ENCODE data around the gene KCTD16. TPM values are rescaled to one million over a fixed set of nuclear protein-coding genes. Genes with fewer than 3 reads are reported as not detected.
A peak's percentile ranks its signal among the peaks of the same experiment; 100 is the strongest.

Gene KCTD16
- total RNA-seq, 2 donors from 2014 or later = 3.4 to 4.3 TPM

DNA sequence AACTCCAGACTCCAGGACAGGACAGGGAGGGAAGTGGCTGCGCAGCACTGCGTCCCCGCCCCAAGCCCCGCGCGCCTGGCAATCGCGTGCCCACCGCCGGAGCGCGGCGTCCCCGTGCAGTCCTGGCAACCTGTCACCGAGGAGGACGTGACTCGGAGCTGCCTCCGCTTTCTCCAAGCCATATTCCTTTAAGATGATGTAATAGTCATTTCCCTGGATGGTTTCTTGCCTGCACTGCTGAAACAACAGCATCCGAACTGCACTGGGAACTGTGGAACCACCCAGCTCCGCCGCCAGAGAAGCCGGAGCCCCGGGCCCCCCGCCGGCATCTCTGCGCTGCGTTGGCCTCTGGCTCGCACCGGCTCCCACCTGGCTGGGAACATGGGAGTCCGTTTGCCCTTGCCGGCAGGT, 34.5 kb downstream of the KCTD16 start:
- H3K27ac ChIP-seq = peak overlapping the region; percentile 48 to 78 (median 52)
- DNase-seq = peak; percentile 46 to 64 (median 60)

DNA sequence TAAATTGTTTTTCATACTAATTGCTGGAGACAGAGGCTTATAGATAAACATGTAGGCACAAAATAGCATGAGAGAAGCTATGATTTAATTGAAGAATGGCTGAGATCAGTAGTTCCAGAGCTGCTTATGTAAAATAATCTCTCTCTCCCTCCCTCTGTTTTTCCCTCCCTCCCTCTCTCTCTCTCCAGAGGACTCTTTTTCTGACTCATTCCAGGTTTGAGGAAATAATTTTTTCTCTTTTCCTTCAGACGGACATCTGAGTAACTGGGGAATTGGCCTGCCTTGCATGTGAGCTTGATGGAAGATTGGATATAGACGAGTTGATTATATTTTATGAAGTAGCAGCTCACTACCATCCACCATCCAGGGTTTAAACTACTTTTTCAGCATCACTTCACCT, 35.5 kb downstream of the KCTD16 start:
- TF ChIP-seq POLR2A (IDR thresholded peaks at IDR 0.05) = no peak
- TF ChIP-seq, protein P1, sequence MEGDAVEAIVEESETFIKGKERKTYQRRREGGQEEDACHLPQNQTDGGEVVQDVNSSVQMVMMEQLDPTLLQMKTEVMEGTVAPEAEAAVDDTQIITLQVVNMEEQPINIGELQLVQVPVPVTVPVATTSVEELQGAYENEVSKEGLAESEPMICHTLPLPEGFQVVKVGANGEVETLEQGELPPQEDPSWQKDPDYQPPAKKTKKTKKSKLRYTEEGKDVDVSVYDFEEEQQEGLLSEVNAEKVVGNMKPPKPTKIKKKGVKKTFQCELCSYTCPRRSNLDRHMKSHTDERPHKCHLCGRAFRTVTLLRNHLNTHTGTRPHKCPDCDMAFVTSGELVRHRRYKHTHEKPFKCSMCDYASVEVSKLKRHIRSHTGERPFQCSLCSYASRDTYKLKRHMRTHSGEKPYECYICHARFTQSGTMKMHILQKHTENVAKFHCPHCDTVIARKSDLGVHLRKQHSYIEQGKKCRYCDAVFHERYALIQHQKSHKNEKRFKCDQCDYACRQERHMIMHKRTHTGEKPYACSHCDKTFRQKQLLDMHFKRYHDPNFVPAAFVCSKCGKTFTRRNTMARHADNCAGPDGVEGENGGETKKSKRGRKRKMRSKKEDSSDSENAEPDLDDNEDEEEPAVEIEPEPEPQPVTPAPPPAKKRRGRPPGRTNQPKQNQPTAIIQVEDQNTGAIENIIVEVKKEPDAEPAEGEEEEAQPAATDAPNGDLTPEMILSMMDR (IDR thresholded peaks at IDR 0.05) = no peak
- Histone ChIP-seq H3K27me3 (no peaks in the 10 kb centered on the region), H3K27ac (peak overlapping the region in 3 of 4 donors; percentile 29 to 78 (median 55)), H3K36me3 (replicated peaks in 1 of 2; ENCODE audit: insufficient read depth in 1 of 2, low read depth in 2 of 2) (no peaks in the 10 kb centered on the region), H3K4me1 (peaks cover 44% of the 10 kb centered on the region), H3K9me3 (no peaks in the 10 kb centered on the region), H3K4me3 (no peak overlapping the region)
- ATAC-seq (peak; percentile 12), DNase-seq (no peak)
- intact Hi-C loops (cut with DNase I) = no loop called here
- 15 to 18% methylated on average over 2 of the region's 2 CpGs for WGBS, 2 donors

More for the DNA sequence above, 34.5 kb downstream of the KCTD16 start:
- no peaks in the 10 kb centered on the region for H3K9me3 ChIP-seq
- intact Hi-C loops (cut with DNase I) = no loop called here
- no peaks in the 10 kb centered on the region for H3K27me3 ChIP-seq
- H3K4me1 ChIP-seq = peaks cover 40% of the 10 kb centered on the region
- ATAC-seq = peak; percentile 80
- 0 to 1% methylated on average over 28 to 31 of the region's 31 CpGs for WGBS, 2 donors
- peak overlapping the region; percentile 21 to 55 for H3K4me3 ChIP-seq
- no peaks in the 10 kb centered on the region for H3K36me3 ChIP-seq (replicated peaks in 1 of 2; ENCODE audit: insufficient read depth in 1 of 2, low read depth in 2 of 2)
- TF ChIP-seq POLR2A (IDR thresholded peaks at IDR 0.05) = peak; percentile 41 to 58 (median 45)
- TF ChIP-seq, protein P1 (IDR thresholded peaks at IDR 0.05) = peak in 2 of 7 experiments; percentile 9 to 13

DNA sequence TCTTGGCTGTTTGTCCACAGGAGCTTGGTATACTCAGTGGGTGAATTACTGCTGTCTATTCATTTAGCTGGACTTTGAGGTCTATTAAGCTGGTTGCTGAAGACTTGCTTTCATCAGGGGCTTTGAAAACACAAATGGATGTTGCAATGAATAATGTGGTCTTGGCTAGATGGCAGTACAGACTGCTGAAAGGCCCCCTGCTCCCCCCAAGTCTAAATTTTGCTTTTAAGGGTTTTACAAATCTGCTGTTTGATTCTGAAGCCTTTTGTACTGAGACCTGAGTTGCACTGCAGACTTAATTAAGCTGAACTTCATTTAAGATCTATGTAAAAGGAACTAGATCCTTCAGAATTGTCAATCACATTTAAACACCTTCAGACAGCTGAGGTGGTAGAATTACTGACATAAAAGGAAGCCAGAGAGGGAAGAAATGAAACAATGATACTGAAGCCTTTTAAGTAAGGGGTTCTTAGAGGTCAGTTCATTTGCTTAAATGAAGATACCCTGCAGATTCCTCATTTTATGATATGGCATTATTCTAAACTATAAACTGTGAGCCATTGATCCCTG, 37.3 kb downstream of the KCTD16 start:
- DNase-seq (no peak), ATAC-seq (no peak)
- TF ChIP-seq POLR2A (IDR thresholded peaks at IDR 0.05) = no peak
- TF ChIP-seq, protein P1 (IDR thresholded peaks at IDR 0.05) = peak in 3 of 7 experiments; percentile 12 to 40 (median 40)
- Histone ChIP-seq H3K36me3 (replicated peaks in 1 of 2; ENCODE audit: insufficient read depth in 1 of 2, low read depth in 2 of 2) (no peaks in the 10 kb centered on the region), H3K9me3 (no peaks in the 10 kb centered on the region), H3K27ac (peak overlapping the region; percentile 29 to 78 (median 52)), H3K4me1 (peaks cover 44% of the 10 kb centered on the region), H3K27me3 (no peaks in the 10 kb centered on the region), H3K4me3 (no peak overlapping the region)
- intact Hi-C loops (cut with DNase I) = no loop called here

DNA sequence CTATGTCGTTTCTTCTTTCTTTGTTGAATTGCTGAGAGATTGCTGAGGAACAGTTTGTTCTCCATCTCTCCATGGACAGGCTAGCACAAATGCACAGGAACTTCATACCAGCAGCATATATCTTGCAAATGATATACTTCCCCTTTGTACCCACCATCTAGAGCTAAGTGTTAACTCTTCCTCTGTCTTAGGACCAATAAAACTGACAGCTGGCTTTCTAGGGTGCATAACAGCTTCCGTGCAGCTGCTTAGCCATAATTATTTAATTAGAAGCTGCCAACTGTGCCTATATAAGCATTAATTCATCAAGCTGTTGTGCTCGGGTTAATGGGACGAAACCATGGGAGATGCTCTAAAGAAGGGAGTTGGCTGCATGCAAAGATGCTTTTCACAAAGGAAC, 38.7 kb downstream of the KCTD16 start:
- WGBS, 2 donors = 27 to 46% methylated on average over 4 of the region's 4 CpGs
- Histone ChIP-seq H3K9me3 (no peaks in the 10 kb centered on the region), H3K4me1 (peaks cover 38% of the 10 kb centered on the region), H3K27me3 (no peaks in the 10 kb centered on the region), H3K27ac (peak overlapping the region in 1 of 4 donors; percentile 20), H3K36me3 (replicated peaks in 1 of 2; ENCODE audit: insufficient read depth in 1 of 2, low read depth in 2 of 2) (no peaks in the 10 kb centered on the region), H3K4me3 (no peak overlapping the region)
- TF ChIP-seq POLR2A (IDR thresholded peaks at IDR 0.05) = no peak
- TF ChIP-seq, protein P1 (IDR thresholded peaks at IDR 0.05) = no peak
- intact Hi-C loops (cut with DNase I) = no loop called here
- DNase-seq = no peak
- no peak for ATAC-seq

DNA sequence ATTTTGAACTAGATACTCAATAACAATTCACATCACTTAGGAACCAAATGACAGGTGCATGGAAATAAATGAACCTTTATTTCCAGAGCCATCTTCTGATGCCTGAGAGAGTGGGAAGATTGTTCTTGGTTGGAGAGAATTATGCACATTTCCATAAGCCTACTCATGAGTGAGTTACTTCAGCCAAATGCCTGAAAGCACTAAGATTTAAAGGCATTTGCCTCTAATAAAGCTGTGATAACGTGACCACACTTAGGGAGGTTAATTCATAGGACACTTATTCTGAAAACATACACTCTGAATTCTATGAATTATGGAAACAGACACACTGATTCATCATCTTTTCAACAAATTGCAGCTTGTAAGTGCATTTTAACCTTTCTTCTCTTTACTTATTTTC, 40.0 kb downstream of the KCTD16 start:
- Histone ChIP-seq H3K27me3 (no peaks in the 10 kb centered on the region), H3K4me1 (peaks cover 28% of the 10 kb centered on the region), H3K9me3 (no peaks in the 10 kb centered on the region), H3K36me3 (replicated peaks in 1 of 2; ENCODE audit: insufficient read depth in 1 of 2, low read depth in 2 of 2) (no peaks in the 10 kb centered on the region), H3K27ac (no peak overlapping the region), H3K4me3 (no peak overlapping the region)
- no peak for DNase-seq
- 52% methylated on average over 1 of the region's 1 CpG for WGBS, 2 donors
- intact Hi-C loops (cut with DNase I) = no loop called here
- ATAC-seq = no peak
- TF ChIP-seq, protein P1 (IDR thresholded peaks at IDR 0.05) = no peak
- TF ChIP-seq POLR2A (IDR thresholded peaks at IDR 0.05) = no peak

Data from body of pancreas (tissue), 4 donors.